HEK293 (cell line): ENCODE data around the gene HS3ST5.

Experiments
- CTCF ChIA-PET: fragments of 350-600 bp; formaldehyde crosslinking; extraction: SDS; loops from one replicate; lab custom pipeline; 2021; ENCODE audit warnings: antibody characterized with exemption; lab: Yijun Ruan, JAX
- POLR2A ChIA-PET: fragments of 300-600 bp; formaldehyde crosslinking; extraction: SDS; loops from one replicate; lab custom pipeline; 2020; ENCODE audit warnings: antibody characterized with exemption, inconsistent platforms; lab: Yijun Ruan, JAX
- H3K27ac ChIP-seq: fragments of 200-500 bp; sonication (Bioruptor generic); 2 replicates; pipeline ENCODE4 v1.5.1; 2014; ENCODE audit warnings: low read depth, low read length, control low read depth, inconsistent platforms; ENCODE audit errors: extremely low read depth
- H3K36me3 ChIP-seq, 2 experiments: fragments of 200-500 bp in 1 of 2; sonication (Bioruptor generic) in 1 of 2; 1 replicate in 1 of 2; 2 replicates in 1 of 2; pipeline ENCODE4 v1.5.1; 2014 to 2017; ENCODE audit warnings: inconsistent platforms in 2 of 2, low read length in 2 of 2; ENCODE audit not compliant: control insufficient read depth in 2 of 2, insufficient read depth in 1 of 2
- H3K4me1 ChIP-seq: fragments of 200-500 bp; sonication (Bioruptor generic); 2 replicates; pipeline ENCODE4 v1.5.1; 2014; ENCODE audit warnings: mild to moderate bottlenecking, low read length, inconsistent platforms; ENCODE audit not compliant: control insufficient read depth, insufficient read depth
- H3K4me3 ChIP-seq: 2 replicates; pipeline ENCODE4 v1.5.1; 2011; ENCODE audit warnings: low read depth, mild to moderate bottlenecking, control low read depth, low read length, moderate library complexity
- H3K9me3 ChIP-seq: fragments of 200-500 bp; sonication (Bioruptor generic); 2 replicates; pipeline ENCODE4 v1.5.1; 2014; ENCODE audit warnings: low read depth, low read length, inconsistent platforms; ENCODE audit not compliant: control insufficient read depth, insufficient read depth
- EGR2 ChIP-seq: fragments of 450-650 bp; formaldehyde crosslinking; IDR thresholded peaks from 2 replicates; pipeline ENCODE4 v1.5.1; 2016; ENCODE audit warnings: low read depth, missing biosample characterization, missing genetic modification characterization
- HOXA7 ChIP-seq: sonication (generic); formaldehyde crosslinking; IDR thresholded peaks from 2 replicates; pipeline ENCODE4 v1.8.1; 2022; ENCODE audit warnings: missing genetic modification reagents, borderline replicate concordance
- HOXD13 ChIP-seq: sonication (generic); formaldehyde crosslinking; IDR thresholded peaks from 2 replicates; pipeline ENCODE4 v1.8.0; 2022; ENCODE audit warnings: missing genetic modification reagents, borderline replicate concordance
- KLF17 ChIP-seq: fragments of 450-650 bp; formaldehyde crosslinking; IDR thresholded peaks from 2 replicates; pipeline ENCODE4 v1.5.1; 2016; ENCODE audit warnings: missing biosample characterization, missing genetic modification characterization
- MZF1 ChIP-seq: fragments of 450-650 bp; formaldehyde crosslinking; IDR thresholded peaks from 2 replicates; pipeline ENCODE4 v1.5.1; 2017; ENCODE audit warnings: missing biosample characterization, missing genetic modification characterization, borderline replicate concordance
- PRDM4 ChIP-seq: fragments of 450-650 bp; formaldehyde crosslinking; IDR thresholded peaks from 2 replicates; pipeline ENCODE4 v1.5.1; 2017; ENCODE audit warnings: missing biosample characterization, missing genetic modification characterization
- SCRT2 ChIP-seq: fragments of 450-650 bp; formaldehyde crosslinking; IDR thresholded peaks from 2 replicates; pipeline ENCODE4 v1.5.1; 2016; ENCODE audit warnings: missing biosample characterization, missing genetic modification characterization
- SETDB1 ChIP-seq: IDR thresholded peaks from one replicate; pipeline ENCODE4 v1.6.1; 2017; ENCODE audit warnings: mild to moderate bottlenecking, low read length, moderate library complexity, mixed read lengths; ENCODE audit not compliant: insufficient read length
- SP2 ChIP-seq: fragments of 450-650 bp; formaldehyde crosslinking; IDR thresholded peaks from 2 replicates; pipeline ENCODE4 v1.5.1; 2016; ENCODE audit warnings: missing biosample characterization, missing genetic modification characterization
- ZBTB8A ChIP-seq: fragments of 450-650 bp; formaldehyde crosslinking; IDR thresholded peaks from 2 replicates; pipeline ENCODE4 v1.5.1; 2016; ENCODE audit warnings: missing biosample characterization, missing genetic modification characterization
- ZFP41 ChIP-seq: fragments of 450-650 bp; formaldehyde crosslinking; IDR thresholded peaks from 2 replicates; pipeline ENCODE4 v1.5.1; 2016; ENCODE audit warnings: missing biosample characterization, missing genetic modification characterization, borderline replicate concordance
- ZNF324 ChIP-seq: fragments of 450-650 bp; formaldehyde crosslinking; IDR thresholded peaks from 2 replicates; pipeline ENCODE4 v1.5.1; 2016; ENCODE audit warnings: missing biosample characterization, missing genetic modification characterization
- ZNF362 ChIP-seq: fragments of 450-650 bp; formaldehyde crosslinking; IDR thresholded peaks from 2 replicates; pipeline ENCODE4 v1.5.1; 2016; ENCODE audit warnings: missing biosample characterization, missing genetic modification characterization
- ZNF404 ChIP-seq: fragments of 450-650 bp; formaldehyde crosslinking; IDR thresholded peaks from 2 replicates; pipeline ENCODE4 v1.5.1; 2017; ENCODE audit warnings: missing biosample characterization, missing genetic modification characterization
- ZNF544 ChIP-seq: fragments of 450-650 bp; formaldehyde crosslinking; IDR thresholded peaks from 2 replicates; pipeline ENCODE4 v1.5.0; 2017; ENCODE audit warnings: missing biosample characterization, missing genetic modification characterization
- ZNF549 ChIP-seq: fragments of 450-650 bp; IDR thresholded peaks from 2 replicates; pipeline ENCODE4 v1.5.1; 2018; ENCODE audit warnings: missing biosample characterization, missing genetic modification characterization, mild to moderate bottlenecking, inconsistent platforms, moderate library complexity
- ZNF571 ChIP-seq: fragments of 450-650 bp; formaldehyde crosslinking; IDR thresholded peaks from 2 replicates; pipeline ENCODE4 v1.5.0; 2017; ENCODE audit warnings: missing biosample characterization, missing genetic modification characterization
- ZNF585B ChIP-seq: fragments of 450-650 bp; formaldehyde crosslinking; IDR thresholded peaks from 2 replicates; pipeline ENCODE4 v1.5.1; 2016; ENCODE audit warnings: missing biosample characterization, missing genetic modification characterization
- ZNF768 ChIP-seq: fragments of 450-650 bp; formaldehyde crosslinking; IDR thresholded peaks from 2 replicates; pipeline ENCODE4 v1.5.1; 2018; ENCODE audit warnings: missing biosample characterization, mild to moderate bottlenecking, missing genetic modification characterization
- ZNF785 ChIP-seq: fragments of 450-650 bp; formaldehyde crosslinking; IDR thresholded peaks from 2 replicates; pipeline ENCODE4 v1.5.1; 2016; ENCODE audit warnings: missing biosample characterization, missing genetic modification characterization
- ZNF830 ChIP-seq: fragments of 450-650 bp; IDR thresholded peaks from 2 replicates; pipeline ENCODE4 v1.5.0; 2018; ENCODE audit warnings: missing biosample characterization, missing genetic modification characterization, low read depth, mild to moderate bottlenecking, moderate library complexity
- TF ChIP-seq, protein P1 (sequence below): fragments of 450-650 bp; formaldehyde crosslinking; IDR thresholded peaks from 2 replicates; pipeline ENCODE4 v1.5.1; 2016; ENCODE audit warnings: missing biosample characterization, missing genetic modification characterization, borderline replicate concordance
- TF ChIP-seq, protein P2 (sequence below): fragments of 450-650 bp; formaldehyde crosslinking; IDR thresholded peaks from 2 replicates; pipeline ENCODE4 v1.5.1; 2016; ENCODE audit warnings: missing biosample characterization, missing genetic modification characterization
- TF ChIP-seq, protein P3 (sequence below): fragments of 450-650 bp; formaldehyde crosslinking; IDR thresholded peaks from 2 replicates; pipeline ENCODE4 v1.5.1; 2016; ENCODE audit warnings: missing biosample characterization, missing genetic modification characterization
- TF ChIP-seq, protein P4 (sequence below): fragments of 450-650 bp; formaldehyde crosslinking; IDR thresholded peaks from 2 replicates; pipeline ENCODE4 v1.5.1; 2016; ENCODE audit warnings: missing biosample characterization, missing genetic modification characterization, low read depth

The HS3ST5 gene

GRCh38 chr6:114068116-114068515 lies 274.7 kb downstream of the HS3ST5 start:
- no peaks in the 10 kb centered on the region for H3K9me3 ChIP-seq
- CTCF ChIA-PET = interaction anchor here (0.6 to 1.6 kb wide), 5 partner anchors 9 to 80 kb away, joined by 3 to 7 read pairs (median 4); no protein-coding TSS in a partner anchor
- H3K27ac ChIP-seq = no peak overlapping the region
- no peaks in the 10 kb centered on the region for H3K36me3 ChIP-seq
- H3K4me3 ChIP-seq = no peak overlapping the region
- H3K4me1 ChIP-seq = no peaks in the 10 kb centered on the region
- TF ChIP-seq MZF1 (tag by site-specific recombination) (no peak), ZNF324 (tag by site-specific recombination) (no peak), ZBTB8A (no peak), SETDB1 (no peak), ZNF785 (tag by site-specific recombination) (no peak), ZNF362 (tag by site-specific recombination) (no peak), SP2 (no peak), EGR2 (tag by site-specific recombination) (no peak), ZNF830 (tag by site-specific recombination) (no peak), ZNF549 (tag by site-specific recombination) (no peak), ZFP41 (tag by site-specific recombination) (no peak), HOXD13 (CRISPR knock-in tag) (no peak), ZNF404 (no peak), ZNF544 (tag by site-specific recombination) (no peak)
- TF ChIP-seq, protein P1, sequence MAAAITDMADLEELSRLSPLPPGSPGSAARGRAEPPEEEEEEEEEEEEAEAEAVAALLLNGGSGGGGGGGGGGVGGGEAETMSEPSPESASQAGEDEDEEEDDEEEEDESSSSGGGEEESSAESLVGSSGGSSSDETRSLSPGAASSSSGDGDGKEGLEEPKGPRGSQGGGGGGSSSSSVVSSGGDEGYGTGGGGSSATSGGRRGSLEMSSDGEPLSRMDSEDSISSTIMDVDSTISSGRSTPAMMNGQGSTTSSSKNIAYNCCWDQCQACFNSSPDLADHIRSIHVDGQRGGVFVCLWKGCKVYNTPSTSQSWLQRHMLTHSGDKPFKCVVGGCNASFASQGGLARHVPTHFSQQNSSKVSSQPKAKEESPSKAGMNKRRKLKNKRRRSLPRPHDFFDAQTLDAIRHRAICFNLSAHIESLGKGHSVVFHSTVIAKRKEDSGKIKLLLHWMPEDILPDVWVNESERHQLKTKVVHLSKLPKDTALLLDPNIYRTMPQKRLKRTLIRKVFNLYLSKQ (tag by site-specific recombination) = no peak
- TF ChIP-seq, protein P2, sequence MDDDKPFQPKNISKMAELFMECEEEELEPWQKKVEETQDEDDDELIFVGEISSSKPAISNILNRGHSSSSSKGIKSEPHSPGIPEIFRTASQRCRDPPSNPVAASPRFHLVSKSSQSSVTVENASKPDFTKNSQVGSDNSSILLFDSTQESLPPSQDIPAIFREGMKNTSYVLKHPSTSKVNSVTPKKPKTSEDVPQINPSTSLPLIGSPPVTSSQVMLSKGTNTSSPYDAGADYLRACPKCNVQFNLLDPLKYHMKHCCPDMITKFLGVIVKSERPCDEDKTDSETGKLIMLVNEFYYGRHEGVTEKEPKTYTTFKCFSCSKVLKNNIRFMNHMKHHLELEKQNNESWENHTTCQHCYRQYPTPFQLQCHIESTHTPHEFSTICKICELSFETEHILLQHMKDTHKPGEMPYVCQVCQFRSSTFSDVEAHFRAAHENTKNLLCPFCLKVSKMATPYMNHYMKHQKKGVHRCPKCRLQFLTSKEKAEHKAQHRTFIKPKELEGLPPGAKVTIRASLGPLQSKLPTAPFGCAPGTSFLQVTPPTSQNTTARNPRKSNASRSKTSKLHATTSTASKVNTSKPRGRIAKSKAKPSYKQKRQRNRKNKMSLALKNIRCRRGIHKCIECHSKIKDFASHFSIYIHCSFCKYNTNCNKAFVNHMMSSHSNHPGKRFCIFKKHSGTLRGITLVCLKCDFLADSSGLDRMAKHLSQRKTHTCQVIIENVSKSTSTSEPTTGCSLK (tag by site-specific recombination) = no peak
- POLR2A ChIA-PET = no interaction called here

GRCh38 chr6:114064862-114065261 lies 278.0 kb downstream of the HS3ST5 start:
- no peaks in the 10 kb centered on the region for H3K36me3 ChIP-seq
- H3K4me1 ChIP-seq = no peaks in the 10 kb centered on the region
- no peak overlapping the region for H3K4me3 ChIP-seq
- POLR2A ChIA-PET = no interaction called here
- no peaks in the 10 kb centered on the region for H3K9me3 ChIP-seq
- H3K27ac ChIP-seq = no peak overlapping the region
- CTCF ChIA-PET = interaction anchor here (0.9 to 2.0 kb wide), 4 partner anchors 29 to 70 kb away, joined by 3 to 14 read pairs (median 4); no protein-coding TSS in a partner anchor
- TF ChIP-seq SCRT2 (tag by site-specific recombination) = no peak
- no peak for TF ChIP-seq ZNF768
- no peak for TF ChIP-seq ZNF571 (tag by site-specific recombination)
- no peak for TF ChIP-seq HOXA7 (CRISPR knock-in tag)
- TF ChIP-seq, protein P3, sequence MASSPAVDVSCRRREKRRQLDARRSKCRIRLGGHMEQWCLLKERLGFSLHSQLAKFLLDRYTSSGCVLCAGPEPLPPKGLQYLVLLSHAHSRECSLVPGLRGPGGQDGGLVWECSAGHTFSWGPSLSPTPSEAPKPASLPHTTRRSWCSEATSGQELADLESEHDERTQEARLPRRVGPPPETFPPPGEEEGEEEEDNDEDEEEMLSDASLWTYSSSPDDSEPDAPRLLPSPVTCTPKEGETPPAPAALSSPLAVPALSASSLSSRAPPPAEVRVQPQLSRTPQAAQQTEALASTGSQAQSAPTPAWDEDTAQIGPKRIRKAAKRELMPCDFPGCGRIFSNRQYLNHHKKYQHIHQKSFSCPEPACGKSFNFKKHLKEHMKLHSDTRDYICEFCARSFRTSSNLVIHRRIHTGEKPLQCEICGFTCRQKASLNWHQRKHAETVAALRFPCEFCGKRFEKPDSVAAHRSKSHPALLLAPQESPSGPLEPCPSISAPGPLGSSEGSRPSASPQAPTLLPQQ (tag by site-specific recombination) = no peak
- TF ChIP-seq, protein P4, sequence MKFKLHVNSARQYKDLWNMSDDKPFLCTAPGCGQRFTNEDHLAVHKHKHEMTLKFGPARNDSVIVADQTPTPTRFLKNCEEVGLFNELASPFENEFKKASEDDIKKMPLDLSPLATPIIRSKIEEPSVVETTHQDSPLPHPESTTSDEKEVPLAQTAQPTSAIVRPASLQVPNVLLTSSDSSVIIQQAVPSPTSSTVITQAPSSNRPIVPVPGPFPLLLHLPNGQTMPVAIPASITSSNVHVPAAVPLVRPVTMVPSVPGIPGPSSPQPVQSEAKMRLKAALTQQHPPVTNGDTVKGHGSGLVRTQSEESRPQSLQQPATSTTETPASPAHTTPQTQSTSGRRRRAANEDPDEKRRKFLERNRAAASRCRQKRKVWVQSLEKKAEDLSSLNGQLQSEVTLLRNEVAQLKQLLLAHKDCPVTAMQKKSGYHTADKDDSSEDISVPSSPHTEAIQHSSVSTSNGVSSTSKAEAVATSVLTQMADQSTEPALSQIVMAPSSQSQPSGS = no peak
- no peak for TF ChIP-seq KLF17
- no peak for TF ChIP-seq PRDM4 (tag by site-specific recombination)
- no peak for TF ChIP-seq ZNF585B
